Heart left ventricle (tissue), 16 donors: ENCODE data around the gene LOXHD1. TPM values are rescaled to one million over a fixed set of nuclear protein-coding genes. Genes with fewer than 3 reads are reported as not detected.
A peak's percentile ranks its signal among the peaks of the same experiment; 100 is the strongest.

Experiments used
- ATAC-seq, 4 donors: fragments of 200-7000 bp; cut with Tn5 transposase; one replicate each; pipeline ENCODE4 v1.9.1; 2020 to 2022; ENCODE audit warnings: moderate library complexity in 4 of 4, mild to moderate bottlenecking in 3 of 4, moderate number of reproducible peaks in 1 of 4
- DNase-seq, 5 donors: peaks; one replicate each; pipeline ENCODE4 v3.0.0-alpha.2; 2020
- H3K27ac ChIP-seq, 12 donors: fragments of 200-600 bp; sonication (generic) in 4 of 12; one replicate each; pipeline versions ENCODE4 v1.5.0 to v1.8.0; 2016 to 2022; ENCODE audit warnings: mild to moderate bottlenecking in 2 of 12
- H3K27me3 ChIP-seq, 9 donors: fragments of 200-600 bp; sonication (generic) in 2 of 9; one replicate each; pipeline versions ENCODE4 v1.5.1 to v1.8.0; 2016 to 2022; ENCODE audit warnings: mild to moderate bottlenecking in 3 of 9
- H3K36me3 ChIP-seq, 9 donors: fragments of 200-600 bp; sonication (generic) in 2 of 9; one replicate each; pipeline versions ENCODE4 v1.5.0 to v1.8.0; 2018 to 2022; ENCODE audit warnings: mild to moderate bottlenecking in 2 of 9
- H3K4me1 ChIP-seq, 12 donors: fragments of 200-600 bp; sonication (generic) in 4 of 12; one replicate each; pipeline versions ENCODE4 v1.5.0 to v1.8.0; 2016 to 2022; ENCODE audit warnings: mild to moderate bottlenecking in 3 of 12
- H3K4me3 ChIP-seq, 12 donors: fragments of 200-600 bp; sonication (generic) in 4 of 12; one replicate each; pipeline versions ENCODE4 v1.5.0 to v1.8.0; 2017 to 2022; ENCODE audit warnings: mild to moderate bottlenecking in 9 of 12, moderate library complexity in 4 of 12
- H3K9me3 ChIP-seq, 12 donors: fragments of 200-600 bp; sonication (generic) in 4 of 12; one replicate each; pipeline versions ENCODE4 v1.5.0 to v1.8.0; 2016 to 2022; ENCODE audit warnings: mild to moderate bottlenecking in 1 of 12
- CTCF ChIP-seq, 12 donors: fragments of 200-600 bp; sonication (generic) in 4 of 12; IDR thresholded peaks; one replicate each; pipeline versions ENCODE4 v1.5.0 to v1.8.0; 2018 to 2022; ENCODE audit warnings: antibody characterized with exemption in 12 of 12, mild to moderate bottlenecking in 5 of 12
- POLR2A ChIP-seq, 2 donors: fragments of 450-650 bp; IDR thresholded peaks; one replicate each; pipeline ENCODE4 v1.6.1; 2017; ENCODE audit warnings: antibody characterized with exemption in 2 of 2, mild to moderate bottlenecking in 2 of 2, moderate library complexity in 2 of 2
- WGBS, 4 donors: extraction: QIAGEN DNeasy Blood & Tissue Kit in 2 of 4; methylation state at CpG; one replicate each; pipeline versions ENCODE4 v1.1.5 to v1.1.7; 2013 to 2018; 5-methylcytosine and 5-hydroxymethylcytosine counted together
- intact Hi-C, 10 donors: fragments of 100-400 bp; cut with DNase I; formaldehyde crosslinking; loops; one replicate each; pipeline versions ENCODE4 v1.11.1 to v1.14.2; 2022
- polyA plus RNA-seq, 2 donors: library from polyadenylated mRNA; stranded (reverse); fragments of 200-250 nt; gene quantifications; one replicate each; pipeline ENCODE4 v1.2.3, GENCODE V29; 2013
- total RNA-seq, 9 donors: library from RNA; depleted of rRNA in 2 of 9; stranded (reverse); fragments of >200 nt in 2 of 9; fragmentation: NEBNext Ultra II Directional in 3 of 9; extraction: Animal tissue kit (Norgen Biotek cat#: 25700) in 3 of 9; gene quantifications; one replicate each; pipeline versions ENCODE4 v1.1.0 to v1.2.4, GENCODE V29; 2016 to 2023
- donor health status: ischemic (EF 13 %, LVEDD 7.1; RV severe dilation, severe dysfunction).
- donor health status: healthy with polysubstance abuse.
- donor health status: DM: no; HTN: yes; CAD: no.
- donor health status: DM: no; HTN: no; CAD: no.
- donor health status: ischemic (EF 25% LVEDD 6.9; RV normal size, moderate dysfunction).
- donor health status: ischemic (EF 25% LVEDD 5.7; RV mildly dilated, moderate dysfunction).
- donor health status: healthy.
- donor health status: DM: yes; HTN: yes; CAD: no.
- donor health status: ischemic (EF 35%, LVEDD 5.7; RV mildly dilated, moderate dysfunction).
- donor health status: nonischemic (EF 11% LVEDD 7.7; RV severe dilation, severe dysfunction).
- donor health status: DM: yes; HTN: yes; CAD: no.
- donor health status: PGD.
- donor health status: ischemic (EF 29% LVEDD 5.4; RV normal size, mild dysfunction).
- donor health status: nonischemic (EF 23%, LVEDD 6.1; RV moderate dilation, normal function).

Gene LOXHD1
- total and polyA plus RNA-seq, 11 donors: 0.19 to 1.9 (median 0.54) TPM

GRCh38 chr18:46431522-46432171, 225.4 kb downstream of the LOXHD1 start:
- ATAC-seq: no peak
- H3K27me3 ChIP-seq: no peaks in the 10 kb centered on the region
- DNase-seq: no peak
- no peak overlapping the region for H3K4me3 ChIP-seq
- TF ChIP-seq POLR2A (IDR thresholded peaks at IDR 0.05) (no peak), CTCF (IDR thresholded peaks at IDR 0.05) (no peak)
- H3K9me3 ChIP-seq: no peaks in the 10 kb centered on the region
- 70 to 81% (median 73%) methylated on average over 4 of the region's 4 CpGs for WGBS, 4 donors
- H3K27ac ChIP-seq: no peak overlapping the region
- H3K4me1 ChIP-seq: no peaks in the 10 kb centered on the region
- intact Hi-C loops: no loop called here
- no peaks in the 10 kb centered on the region for H3K36me3 ChIP-seq

GRCh38 chr18:46429649-46430224, 227.3 kb downstream of the LOXHD1 start:
- no peak overlapping the region for H3K27ac ChIP-seq
- no peak overlapping the region for H3K4me3 ChIP-seq
- no peaks in the 10 kb centered on the region for H3K9me3 ChIP-seq
- intact Hi-C loops: no loop called here
- no peaks in the 10 kb centered on the region for H3K4me1 ChIP-seq
- no peak for DNase-seq
- no peaks in the 10 kb centered on the region for H3K27me3 ChIP-seq
- no peak for ATAC-seq
- TF ChIP-seq CTCF (IDR thresholded peaks at IDR 0.05): no peak
- no peak for TF ChIP-seq POLR2A (IDR thresholded peaks at IDR 0.05)
- H3K36me3 ChIP-seq: no peaks in the 10 kb centered on the region
- WGBS, 4 donors: 64 to 94% (median 72%) methylated on average over 2 of the region's 2 CpGs

GRCh38 chr18:46429130-46429529, 227.9 kb downstream of the LOXHD1 start:
- no peaks in the 10 kb centered on the region for H3K36me3 ChIP-seq
- ATAC-seq (no peak), DNase-seq (no peak)
- no peak overlapping the region for H3K4me3 ChIP-seq
- TF ChIP-seq CTCF (IDR thresholded peaks at IDR 0.05) (no peak), POLR2A (IDR thresholded peaks at IDR 0.05) (no peak)
- H3K9me3 ChIP-seq: no peaks in the 10 kb centered on the region
- 93 to 96% (median 94%) methylated on average over 4 of the region's 4 CpGs for WGBS, 4 donors
- no peaks in the 10 kb centered on the region for H3K4me1 ChIP-seq
- H3K27ac ChIP-seq: no peak overlapping the region
- no peaks in the 10 kb centered on the region for H3K27me3 ChIP-seq
- intact Hi-C loops: no loop called here

- Histone ChIP-seq H3K4me3 (no peak overlapping the region), H3K27ac (no peak overlapping the region), H3K4me1 (no peaks in the 10 kb centered on the region), H3K27me3 (no peaks in the 10 kb centered on the region), H3K36me3 (no peaks in the 10 kb centered on the region), H3K9me3 (no peaks in the 10 kb centered on the region)
- TF ChIP-seq POLR2A (IDR thresholded peaks at IDR 0.05) (no peak), CTCF (IDR thresholded peaks at IDR 0.05) (no peak)
- 73 to 84% (median 78%) methylated on average over 3 of the region's 3 CpGs for WGBS, 4 donors
- no peak for ATAC-seq
- DNase-seq: peak in 1 of 5 donors; percentile 0
- intact Hi-C loops: no loop called here
These were observed 228.7 kb downstream of the LOXHD1 start for GRCh38 chr18:46428368-46428767.
